ENCODE measurements around the gene STOML3.
A peak's percentile ranks its signal among the peaks of the same experiment; 100 is the strongest.
"Not testable (repeated sequence)": the region's sequence is repeated elsewhere in the genome, so short reads cannot be mapped to it uniquely, and the experiment has no call there.

Gene STOML3

GRCh38 chr13:38990693-38991092, at the start of gene STOML3:
TSS of gene STOML3 (minus strand) at chr13:38990831. CDS start at chr13:38990721, 110 bp downstream.
- no peak for DNase-seq

GRCh38 chr13:39040206-39040605, 49.6 kb upstream of the STOML3 start:
- no peak for DNase-seq

GRCh38 chr13:39039041-39039440, 48.4 kb upstream of the STOML3 start:
- peak in 1 of 2 experiments; percentile 25 for DNase-seq

DNA sequence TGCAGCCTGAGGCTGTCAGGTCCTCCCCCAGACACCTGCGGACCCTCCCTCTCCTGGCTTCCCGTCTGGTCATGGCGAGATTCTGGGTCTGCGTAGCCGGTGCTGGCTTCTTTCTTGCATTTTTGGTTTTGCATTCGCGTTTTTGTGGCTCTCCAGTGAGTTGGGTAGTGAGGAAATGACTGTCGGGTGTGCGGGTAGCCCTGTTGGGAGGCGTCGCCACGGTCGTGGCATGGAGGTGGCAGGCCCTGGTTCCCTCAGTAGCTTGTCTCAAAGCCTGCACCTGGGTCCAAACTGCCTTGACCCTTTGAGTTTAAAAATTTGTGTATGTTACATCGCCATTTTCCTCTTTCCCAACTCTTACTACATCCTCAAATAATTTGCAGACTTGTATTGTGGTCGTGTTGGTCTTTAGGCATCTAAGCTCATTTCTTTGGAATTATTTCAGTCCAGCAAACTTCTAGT, 48.0 kb upstream of the STOML3 start:
- DNase-seq: peak in 1 of 2 experiments; percentile 57

- DNase-seq: peak; percentile 90 to 91
These were observed 47.4 kb upstream of the STOML3 start, which contains the start of the genes NHLRC3 and PROSER1 for GRCh38 chr13:39037880-39038568. TSS of gene NHLRC3 (plus strand) at chr13:39038456. CDS start at chr13:39038640, 184 bp downstream. TSS of gene PROSER1 (minus strand) at chr13:39038089. CDS start at chr13:39037242, 847 bp downstream.

- peak in 1 of 2 experiments; percentile 78 for DNase-seq
These were observed 46.8 kb upstream of the STOML3 start for GRCh38 chr13:39037410-39037879.

DNA sequence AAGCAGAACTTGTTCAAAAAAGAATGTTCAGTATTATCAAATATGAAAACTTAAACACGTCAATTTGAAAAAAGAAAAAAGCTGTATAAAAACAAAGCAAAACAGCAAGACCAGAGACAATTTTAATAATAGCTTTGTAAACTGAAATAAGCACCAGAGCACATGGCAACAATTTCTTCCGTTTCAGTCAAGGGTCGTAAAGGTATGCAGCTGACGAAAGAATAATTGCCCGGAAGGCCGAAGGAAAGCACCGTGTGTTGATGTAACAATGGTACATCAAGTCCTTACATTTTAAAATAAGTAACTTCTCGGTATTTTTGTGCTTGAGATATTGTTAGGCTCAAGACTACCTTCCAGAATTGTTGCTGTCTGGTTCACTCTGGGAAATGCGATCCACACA, 45.6 kb upstream of the STOML3 start:
- DNase-seq: peak in 1 of 2 experiments; percentile 35

GRCh38 chr13:39035799-39036198, 45.2 kb upstream of the STOML3 start:
- no peak for DNase-seq

GRCh38 chr13:39035204-39035603, 44.6 kb upstream of the STOML3 start:
- peak in 1 of 2 experiments; percentile 21 for DNase-seq

DNA sequence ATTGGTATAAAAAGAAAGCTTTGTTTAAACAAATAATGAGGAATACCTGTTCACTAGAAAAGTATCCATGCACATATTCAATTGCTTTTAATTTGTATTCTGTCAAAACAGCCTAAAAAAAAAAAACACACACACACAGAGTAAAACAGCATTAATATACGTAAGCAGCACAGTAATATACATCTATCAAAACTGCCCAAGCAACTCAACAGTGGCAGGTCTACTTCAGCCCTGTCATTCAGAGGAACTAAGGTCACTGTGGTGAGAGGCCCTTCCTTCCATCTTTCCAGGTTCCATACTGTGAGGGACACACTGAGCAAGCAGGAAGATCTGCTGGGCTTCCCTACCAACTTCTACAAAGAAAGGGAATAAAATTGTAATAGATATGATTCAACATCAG, 43.5 kb upstream of the STOML3 start:
- DNase-seq: no peak

- DNase-seq: no peak
These were observed 41.5 kb upstream of the STOML3 start for GRCh38 chr13:39032150-39032549.

DNA sequence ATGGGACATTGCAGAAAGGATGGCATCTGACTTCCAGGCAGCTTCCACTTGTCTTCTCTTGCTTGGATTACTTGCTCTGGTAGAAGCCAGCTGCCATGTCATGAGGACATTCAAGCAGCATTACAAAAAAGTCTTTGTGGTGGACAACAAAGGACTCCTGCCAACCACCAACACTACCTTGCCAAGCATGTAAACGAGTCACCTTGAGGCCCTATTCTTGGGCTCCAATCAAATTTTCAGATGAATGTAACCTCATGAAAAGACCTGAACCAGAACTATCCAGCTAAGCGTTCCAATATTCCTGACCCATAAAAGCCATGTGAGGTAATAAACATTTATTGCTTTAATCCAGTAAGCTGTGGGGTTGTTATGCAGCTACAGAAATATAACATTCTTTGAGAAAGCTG, 34.8 kb upstream of the STOML3 start:
- DNase-seq: peak in 1 of 2 experiments; percentile 6

- no peak for DNase-seq
These were observed 33.1 kb upstream of the STOML3 start for GRCh38 chr13:39023761-39024160.

DNA sequence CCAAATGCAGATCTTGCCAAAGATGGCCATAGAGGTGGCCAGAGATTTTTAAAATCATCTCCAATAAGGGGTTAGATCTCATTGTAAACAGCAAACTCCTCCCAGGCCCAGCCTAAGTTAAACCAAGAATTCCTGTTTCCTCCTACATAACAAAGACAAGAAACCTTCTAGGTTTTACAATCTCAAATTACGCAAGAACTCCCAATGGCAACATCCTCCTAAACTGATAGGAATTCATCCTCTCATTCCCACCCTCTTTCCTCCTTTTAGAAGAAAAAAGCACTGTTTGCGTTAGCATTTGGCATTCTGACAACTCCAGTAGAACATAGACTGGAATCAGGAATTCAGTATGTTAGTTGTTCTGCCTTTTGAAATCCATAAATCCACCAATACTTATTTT, 32.7 kb upstream of the STOML3 start:
- no peak for DNase-seq

DNA sequence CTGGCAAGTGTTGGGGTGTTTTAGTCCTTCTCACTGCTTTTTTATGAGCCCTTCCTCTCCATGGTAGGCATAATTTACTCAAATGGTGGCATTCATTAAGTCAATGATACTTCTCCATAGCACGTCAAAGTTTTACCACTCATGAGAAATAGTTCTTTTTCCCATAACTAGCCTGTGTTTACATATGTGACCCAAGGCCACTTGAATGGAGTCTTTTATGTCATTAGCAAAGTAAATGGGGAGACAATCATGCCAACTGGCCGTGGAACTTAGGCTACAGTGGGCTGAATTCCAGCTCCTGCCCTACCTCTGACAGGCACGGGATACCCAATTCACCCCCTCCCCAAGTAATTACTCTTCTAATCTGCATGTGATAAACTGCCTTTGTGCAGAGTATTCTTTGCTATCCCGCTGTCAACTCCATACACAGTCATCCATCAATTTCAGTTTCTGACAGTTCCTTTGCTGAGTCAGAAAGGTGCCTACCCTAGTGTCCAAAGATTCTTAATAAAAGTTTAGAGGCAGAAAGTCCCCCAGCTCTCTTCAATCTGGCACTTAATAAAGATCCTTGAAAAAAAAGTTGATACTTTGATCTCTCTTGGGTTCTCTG, 30.3 kb upstream of the STOML3 start:
- DNase-seq: no peak

GRCh38 chr13:39016787-39017186, 26.2 kb upstream of the STOML3 start:
- DNase-seq: peak; percentile 27 to 49

- no peak for DNase-seq
These were observed 25.5 kb upstream of the STOML3 start for GRCh38 chr13:39016087-39016486.

DNA sequence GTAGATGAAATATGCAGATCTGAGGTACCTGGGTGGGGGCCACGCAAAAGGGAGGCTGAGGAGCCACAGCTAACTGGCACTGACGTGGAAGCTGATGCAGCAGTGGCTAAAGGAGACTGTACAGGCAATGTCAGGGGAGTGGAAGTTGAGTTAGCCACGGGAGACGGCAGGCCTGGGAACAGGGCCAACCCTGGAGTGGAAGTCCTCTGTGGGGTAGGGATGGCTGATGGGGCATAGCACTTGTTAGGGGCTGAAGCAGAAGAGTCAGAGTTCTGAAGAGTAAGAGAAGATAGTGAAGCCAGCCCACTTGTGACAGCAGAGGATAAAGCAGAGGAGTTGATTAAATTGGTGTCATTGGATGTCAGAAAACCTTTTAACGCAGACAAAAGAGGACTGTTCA, 22.8 kb upstream of the STOML3 start:
- DNase-seq: no peak

- DNase-seq: no peak
These were observed 22.0 kb upstream of the STOML3 start for GRCh38 chr13:39012608-39013007.

GRCh38 chr13:39006371-39007111, 15.9 kb upstream of the STOML3 start:
- DNase-seq: not testable (repeated sequence)

DNA sequence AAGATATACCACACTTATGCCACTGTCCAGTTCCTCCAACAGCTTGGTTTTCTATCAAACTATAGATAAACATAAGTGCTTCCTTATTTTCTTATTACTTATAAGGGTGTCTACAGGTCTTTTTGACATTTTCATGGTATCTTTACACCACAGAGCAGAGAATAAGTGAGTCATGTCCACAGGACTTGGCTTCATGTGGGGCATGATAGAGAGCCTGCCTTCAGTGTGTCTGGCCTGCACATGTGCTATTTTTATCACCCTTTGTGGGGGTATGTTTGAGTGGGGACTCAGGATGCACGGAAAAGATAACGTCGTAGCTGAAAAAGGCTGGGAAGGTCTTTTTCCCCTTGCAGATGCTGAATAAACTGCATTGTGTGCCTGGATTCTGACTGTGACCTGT, 8.1 kb upstream of the STOML3 start:
- no peak for DNase-seq

DNA sequence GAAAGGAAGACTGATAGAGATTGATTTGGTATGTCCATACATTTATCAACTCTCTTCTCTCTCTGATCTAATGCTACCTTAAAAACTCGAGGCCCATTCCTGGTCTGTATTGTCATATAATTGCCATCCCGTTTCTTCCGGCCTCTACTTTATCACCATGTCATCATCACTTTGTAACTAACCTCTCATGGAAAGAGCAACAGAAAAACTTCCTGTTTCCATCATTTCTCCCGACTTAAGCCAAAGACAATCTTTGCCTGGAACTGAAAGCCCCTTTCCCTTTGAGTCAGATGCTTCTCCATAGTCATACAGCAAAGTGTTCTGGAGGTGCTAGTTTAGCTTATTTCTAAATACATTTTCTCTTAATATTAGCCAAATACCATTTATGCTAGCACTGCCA, 2.8 kb upstream of the STOML3 start:
- no peak for DNase-seq

DNA sequence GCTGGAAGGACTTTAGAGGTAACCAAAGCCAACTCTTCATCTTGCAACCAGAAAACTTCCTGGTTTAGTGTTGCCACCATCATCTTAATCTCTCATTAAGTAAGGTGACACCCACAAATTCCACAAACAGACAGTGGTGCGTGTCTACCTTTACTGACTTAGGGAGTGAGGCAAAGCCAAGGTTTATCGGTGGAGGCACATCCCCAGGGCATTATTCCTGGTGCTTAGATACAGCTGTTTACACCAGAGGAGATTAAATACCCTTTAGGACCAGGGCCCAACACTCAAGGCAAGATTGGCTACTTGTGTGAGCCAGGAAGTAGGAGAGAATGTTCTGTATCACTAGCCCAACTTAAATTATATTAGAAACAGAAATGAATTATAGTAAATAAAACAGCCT, 9.5 kb downstream of the STOML3 start:
- DNase-seq: peak; percentile 1 to 45

- peak; percentile 42 to 56 for DNase-seq
These were observed 9.9 kb downstream of the STOML3 start for GRCh38 chr13:38980750-38981078.

Measured in NCI-H2081 (cell line).